ENCODE data around the gene SCAP. TPM values are rescaled to one million over a fixed set of nuclear protein-coding genes. Genes with fewer than 3 reads are reported as not detected.

The SCAP gene
- total and polyA plus RNA-seq, 2 donors (not counting 1 experiment from before 2014, with no cell fraction given), result 55.8 to 113 TPM

- Mint-ChIP-seq H3K4me3 (peak overlapping the region; percentile 100), H3K9me3 (ENCODE audit: insufficient read depth) (no peaks in the 10 kb centered on the region), H3K4me1 (peaks cover 50% of the 10 kb centered on the region), H3K27me3 (no peaks in the 10 kb centered on the region), H3K27ac (peak overlapping the region; percentile 99)
- Histone ChIP-seq H3K4me3 (ENCODE audit: control extremely low read depth in 1 of 5, extremely low read depth in 1 of 5, insufficient read depth in 1 of 5, low read depth in 2 of 5, low read length in 4 of 5) (peak overlapping the region; percentile 61 to 96 (median 91)), H3K4me1 (ENCODE audit: control insufficient read depth in 2 of 2, insufficient read depth in 2 of 2, low read length in 2 of 2) (peaks cover 21 to 31% of the 10 kb centered on the region in 2 donors), H3K36me3 (replicated peaks in 1 of 2; ENCODE audit: control extremely low read depth in 1 of 2, control insufficient read depth in 1 of 2, extremely low read depth in 1 of 2, insufficient read depth in 2 of 2, low read length in 1 of 2) (no peaks in the 10 kb centered on the region), H3K4me2 (replicated peaks; ENCODE audit: low read depth, low read length, poor library complexity, severe bottlenecking) (peak overlapping the region; percentile 82), H4K20me1 (ENCODE audit: control insufficient read depth, insufficient read depth, low read length, poor library complexity, severe bottlenecking) (peaks cover 34% of the 10 kb centered on the region), H3K27me3 (replicated peaks in 1 of 4; ENCODE audit: control extremely low read depth in 1 of 4, control insufficient read depth in 3 of 4, insufficient read depth in 4 of 4, low read length in 3 of 4) (no peaks in the 10 kb centered on the region), H3K9ac (ENCODE audit: low read length) (peak overlapping the region; percentile 81), H3K27ac (ENCODE audit: low read length in 2 of 2) (peak overlapping the region; percentile 93 to 95), H2AFZ (ENCODE audit: insufficient read depth, low read depth, low read length, poor library complexity, severe bottlenecking) (peak overlapping the region; percentile 85), H3K79me2 (ENCODE audit: control insufficient read depth, insufficient read depth, low read length) (peaks cover 59% of the 10 kb centered on the region), H3K9me3 (ENCODE audit: control extremely low read depth in 1 of 3, control insufficient read depth in 2 of 3, insufficient read depth in 1 of 3, low read length in 2 of 3) (no peaks in the 10 kb centered on the region)
- POLR2A ChIA-PET, result interaction anchor here (0.6 to 1.5 kb wide), 4 partner anchors 10 to 450 kb away, joined by 3 to 6 read pairs (median 4); partner anchors contain the start of gene SETD2
- ATAC-seq (ENCODE audit: low read depth) (no peak), DNase-seq (no peak)
- TF ChIP-seq CTCF (IDR thresholded peaks at IDR 0.05) (no peak), EZH2 (IDR thresholded peaks at IDR 0.05; ENCODE audit: borderline replicate concordance, insufficient read depth, low read depth, low read length, poor library complexity, severe bottlenecking) (no peak)
- CTCF ChIA-PET, result interaction anchor here (0.8 to 1.9 kb wide), 3 partner anchors 58 to 535 kb away, joined by 3 to 7 read pairs (median 4); partner anchors contain the start of gene SETD2
- intact Hi-C loops (cut with micrococcal nuclease), result loop anchor here (1.0 to 5.0 kb wide), 8 partner anchors 33 to 533 kb away; partner anchors contain the start of genes DHX30, KIF9, KLHL18 and NBEAL2
- 1% methylated on average over 12 of the region's 23 CpGs for WGBS (ENCODE audit: insufficient coverage)
Observed at GRCh38 chr3:47380026-47380600, 95.6 kb downstream of the SCAP start.

DNA sequence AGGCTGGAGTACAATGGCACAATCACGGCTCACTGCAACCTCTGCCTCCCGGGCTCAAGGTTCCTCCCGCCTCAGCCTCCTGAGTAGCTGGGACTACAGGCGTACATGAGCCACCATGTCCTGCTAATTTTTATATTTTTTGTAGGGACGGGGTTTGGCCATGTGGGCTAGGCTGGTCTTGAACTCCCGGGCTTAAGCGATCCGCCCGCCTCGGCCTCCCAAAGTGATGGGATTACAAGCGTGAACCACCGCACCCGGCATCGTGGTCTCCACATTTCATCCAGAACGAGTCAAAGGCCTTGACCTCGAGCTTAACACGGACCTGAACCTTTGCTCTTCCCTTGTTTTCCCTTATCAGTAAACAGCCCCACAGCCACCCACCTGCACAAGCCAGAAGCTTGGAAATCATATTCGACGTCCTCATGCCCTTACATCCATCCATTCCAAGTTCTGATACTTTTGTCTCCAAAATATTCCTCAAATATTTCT lies 96.3 kb downstream of the SCAP start:
- ChIA-PET CTCF (interaction anchor here (1.9 kb wide), 1 partner anchor 216 kb away, joined by 4 read pairs; the partner anchor contains the start of gene SETD2), POLR2A (interaction anchor here (1.5 kb wide), 1 partner anchor 9 kb away, joined by 5 read pairs; no protein-coding TSS in a partner anchor)
- peak overlapping the region; percentile 85 for H2AFZ ChIP-seq (ENCODE audit: insufficient read depth, low read depth, low read length, poor library complexity, severe bottlenecking)
- H3K36me3 ChIP-seq (replicated peaks in 1 of 2; ENCODE audit: control extremely low read depth in 1 of 2, control insufficient read depth in 1 of 2, extremely low read depth in 1 of 2, insufficient read depth in 2 of 2, low read length in 1 of 2), result no peaks in the 10 kb centered on the region
- DNase-seq, result no peak
- peaks cover 27% of the 10 kb centered on the region for H4K20me1 ChIP-seq (ENCODE audit: control insufficient read depth, insufficient read depth, low read length, poor library complexity, severe bottlenecking)
- peaks cover 52% of the 10 kb centered on the region for H3K79me2 ChIP-seq (ENCODE audit: control insufficient read depth, insufficient read depth, low read length)
- Mint-ChIP-seq H3K4me1 (peaks cover 46% of the 10 kb centered on the region), H3K4me3 (peak overlapping the region; percentile 100), H3K27ac (peak overlapping the region; percentile 99), H3K27me3 (no peaks in the 10 kb centered on the region), H3K9me3 (ENCODE audit: insufficient read depth) (no peaks in the 10 kb centered on the region)
- WGBS (ENCODE audit: insufficient coverage), result 94% methylated on average over 19 of the region's 19 CpGs
- intact Hi-C loops (cut with micrococcal nuclease), result no loop called here
- ATAC-seq (ENCODE audit: low read depth), result no peak
- peak overlapping the region; percentile 82 for H3K4me2 ChIP-seq (replicated peaks; ENCODE audit: low read depth, low read length, poor library complexity, severe bottlenecking)
- no peak for TF ChIP-seq CTCF (IDR thresholded peaks at IDR 0.05)
- no peak for TF ChIP-seq EZH2 (IDR thresholded peaks at IDR 0.05; ENCODE audit: borderline replicate concordance, insufficient read depth, low read depth, low read length, poor library complexity, severe bottlenecking)
- H3K9me3 ChIP-seq (ENCODE audit: control extremely low read depth in 1 of 3, control insufficient read depth in 2 of 3, insufficient read depth in 1 of 3, low read length in 2 of 3), result no peaks in the 10 kb centered on the region
- peak overlapping the region; percentile 81 for H3K9ac ChIP-seq (ENCODE audit: low read length)
- H3K27me3 ChIP-seq (replicated peaks in 1 of 4; ENCODE audit: control extremely low read depth in 1 of 4, control insufficient read depth in 3 of 4, insufficient read depth in 4 of 4, low read length in 3 of 4), result no peaks in the 10 kb centered on the region
- H3K27ac ChIP-seq (ENCODE audit: low read length in 2 of 2), result peak overlapping the region in 1 of 2 donors; percentile 95
- H3K4me1 ChIP-seq (ENCODE audit: control insufficient read depth in 2 of 2, insufficient read depth in 2 of 2, low read length in 2 of 2), result peaks cover 21 to 31% of the 10 kb centered on the region in 2 donors
- H3K4me3 ChIP-seq (ENCODE audit: control extremely low read depth in 1 of 5, extremely low read depth in 1 of 5, insufficient read depth in 1 of 5, low read depth in 2 of 5, low read length in 4 of 5), result peak overlapping the region in 3 of 5 experiments; percentile 74 to 96 (median 95)

Data from B cell (primary cell).